GM19099 (cell line): ENCODE data around the gene ENO2.

ENCODE experiments used
- POLR2A ChIP-seq: IDR thresholded peaks from 3 replicates; pipeline ENCODE4 v1.6.1; 2011; ENCODE audit warnings: low read depth; ENCODE audit not compliant: insufficient read length; ENCODE audit errors: extremely low read depth

The ENO2 gene

GRCh38 chr12:6952121-6952862, 37.9 kb downstream of the ENO2 start:
- peak; percentile 57 for TF ChIP-seq POLR2A

- no peak for TF ChIP-seq POLR2A
Measured at GRCh38 chr12:6952863-6953441, 38.6 kb downstream of the ENO2 start.

- peak; percentile 99 for TF ChIP-seq POLR2A
Measured at GRCh38 chr12:6953442-6954315, 39.3 kb downstream of the ENO2 start.

GRCh38 chr12:6954316-6955107, 40.1 kb downstream of the ENO2 start:
- no peak for TF ChIP-seq POLR2A

GRCh38 chr12:6955108-6956020, 41.0 kb downstream of the ENO2 start:
- TF ChIP-seq POLR2A: peak; percentile 19

GRCh38 chr12:6956021-6956727, 41.8 kb downstream of the ENO2 start:
- peak; percentile 22 for TF ChIP-seq POLR2A

GRCh38 chr12:6957151-6957701, 42.8 kb downstream of the ENO2 start:
- TF ChIP-seq POLR2A: no peak

- TF ChIP-seq POLR2A: no peak
Measured at GRCh38 chr12:6957741-6958608, 43.6 kb downstream of the ENO2 start.

- no peak for TF ChIP-seq POLR2A
Measured at GRCh38 chr12:6958609-6959057, 44.3 kb downstream of the ENO2 start.

GRCh38 chr12:6959058-6959804, 44.9 kb downstream of the ENO2 start:
- TF ChIP-seq POLR2A: peak; percentile 78
